NCI-H345 treated with DMSO at 0.1 percent for 48 hours (cell line): ENCODE data around the gene LDAH.

Experiments used
- DNase-seq: peaks from one replicate; lab custom pipeline; 2025; ENCODE audit not compliant: unreplicated experiment; lab: John Stamatoyannopoulos, UW

The LDAH gene

DNA sequence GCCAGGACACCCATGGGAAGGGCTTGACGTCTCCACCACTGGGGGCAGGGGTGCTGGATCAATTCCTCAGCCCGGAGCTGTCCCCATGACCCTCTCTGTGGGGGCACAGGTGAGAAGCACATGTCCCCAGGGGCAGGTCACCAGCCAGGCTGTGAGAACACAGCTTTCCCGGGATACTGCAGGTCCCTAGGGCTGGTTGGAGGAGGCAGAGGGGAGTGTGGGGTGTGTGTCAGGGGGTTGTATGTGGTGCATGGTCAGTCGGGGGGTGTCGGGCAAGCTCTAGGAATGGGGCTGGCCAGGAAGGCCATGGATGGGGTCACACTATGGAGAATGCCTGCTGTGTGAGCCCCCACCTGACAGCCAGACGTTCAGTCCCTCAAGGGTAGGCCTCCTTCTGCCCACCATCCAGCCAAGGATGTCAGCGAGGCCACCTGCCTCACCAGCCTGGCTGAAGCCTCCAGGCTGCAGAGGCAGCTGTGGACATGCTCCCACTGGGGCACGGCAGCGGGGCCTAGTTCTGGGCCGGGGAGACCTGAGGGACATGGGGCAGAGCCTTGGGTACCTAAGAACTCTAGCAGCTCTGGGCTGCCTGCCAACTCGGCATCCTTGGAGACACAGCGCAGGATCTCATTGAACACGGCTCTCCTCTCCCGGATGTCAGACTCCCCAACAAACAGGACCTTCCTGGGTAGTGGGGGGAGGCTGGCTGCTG is 182.3 kb downstream of the LDAH start:
- DNase-seq: no peak

DNA sequence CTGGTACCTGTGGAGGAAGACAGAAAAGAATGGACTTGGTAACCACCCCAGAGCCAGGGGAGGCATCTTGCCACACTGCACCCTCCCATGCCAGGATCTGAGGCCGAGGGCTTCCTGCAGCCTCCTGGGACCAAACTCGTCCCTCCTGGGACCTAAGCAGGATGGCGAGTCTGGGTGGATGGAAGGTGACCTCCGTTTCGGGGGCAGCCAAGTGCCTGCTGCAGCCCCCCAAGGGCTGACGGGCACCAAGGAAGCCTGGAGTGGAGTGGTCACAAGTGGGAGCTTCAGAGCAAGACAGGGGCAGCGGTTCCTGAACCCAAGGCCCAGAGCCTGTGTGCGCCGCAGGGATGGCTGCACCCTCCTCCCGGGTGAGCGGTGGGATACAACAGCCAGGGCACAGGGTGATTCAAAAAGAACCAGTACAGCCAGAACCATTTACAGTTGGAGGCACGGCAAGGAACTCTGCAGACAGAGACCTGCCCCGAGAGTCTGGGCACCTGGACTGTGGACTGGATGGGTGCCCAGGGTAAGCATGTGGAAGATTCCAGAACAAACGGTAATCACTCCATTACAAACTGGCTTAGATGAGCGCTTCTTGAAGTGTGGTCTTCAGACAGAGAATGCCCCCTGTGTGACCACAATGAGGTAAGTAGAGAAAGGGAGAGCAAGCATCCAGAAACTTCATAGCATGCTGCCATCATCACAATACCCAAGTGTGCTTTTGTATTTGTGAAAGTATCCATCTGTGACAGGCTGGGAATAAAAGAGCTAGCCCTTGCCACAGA is 184.1 kb downstream of the LDAH start:
- no peak for DNase-seq

DNA sequence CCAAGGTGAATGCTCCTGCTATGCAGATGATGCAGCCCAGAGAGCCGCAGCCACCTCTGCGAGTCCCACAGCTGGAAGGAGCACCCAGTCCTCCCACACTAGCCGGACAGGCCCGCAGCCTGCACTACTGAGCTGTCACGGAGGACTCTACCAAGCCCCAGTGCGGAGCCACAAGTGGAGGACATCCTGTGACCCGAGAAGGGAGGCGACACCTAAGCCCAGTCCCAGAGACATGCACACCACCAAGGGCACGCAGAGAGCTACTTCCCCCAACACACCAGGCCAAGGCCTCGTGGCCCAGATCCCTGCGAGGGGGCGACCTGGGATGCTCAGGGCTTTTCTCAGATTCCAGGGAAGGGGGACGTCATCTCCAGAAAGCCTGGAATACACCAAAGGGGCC is 184.9 kb downstream of the LDAH start:
- DNase-seq: no peak

DNA sequence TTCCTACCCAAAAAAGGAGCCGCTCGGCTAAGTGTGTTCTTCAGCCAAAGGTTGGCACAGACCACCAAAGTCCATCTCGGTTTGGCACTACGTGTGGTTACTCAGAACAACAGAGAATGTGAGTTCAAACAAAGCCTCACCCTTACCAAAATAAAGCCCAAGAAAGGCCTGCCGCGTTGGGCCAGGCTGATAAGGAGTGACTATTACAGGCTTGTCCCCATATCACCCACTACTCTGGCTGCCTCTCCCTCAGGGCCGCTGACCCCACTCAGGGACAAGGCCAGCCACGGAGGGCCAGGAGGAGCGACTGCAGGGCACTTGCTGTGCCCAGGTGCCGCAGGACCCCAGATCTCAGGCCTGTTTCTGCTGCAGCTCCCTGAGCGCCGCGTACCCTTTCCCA is 185.8 kb downstream of the LDAH start:
- no peak for DNase-seq

DNA sequence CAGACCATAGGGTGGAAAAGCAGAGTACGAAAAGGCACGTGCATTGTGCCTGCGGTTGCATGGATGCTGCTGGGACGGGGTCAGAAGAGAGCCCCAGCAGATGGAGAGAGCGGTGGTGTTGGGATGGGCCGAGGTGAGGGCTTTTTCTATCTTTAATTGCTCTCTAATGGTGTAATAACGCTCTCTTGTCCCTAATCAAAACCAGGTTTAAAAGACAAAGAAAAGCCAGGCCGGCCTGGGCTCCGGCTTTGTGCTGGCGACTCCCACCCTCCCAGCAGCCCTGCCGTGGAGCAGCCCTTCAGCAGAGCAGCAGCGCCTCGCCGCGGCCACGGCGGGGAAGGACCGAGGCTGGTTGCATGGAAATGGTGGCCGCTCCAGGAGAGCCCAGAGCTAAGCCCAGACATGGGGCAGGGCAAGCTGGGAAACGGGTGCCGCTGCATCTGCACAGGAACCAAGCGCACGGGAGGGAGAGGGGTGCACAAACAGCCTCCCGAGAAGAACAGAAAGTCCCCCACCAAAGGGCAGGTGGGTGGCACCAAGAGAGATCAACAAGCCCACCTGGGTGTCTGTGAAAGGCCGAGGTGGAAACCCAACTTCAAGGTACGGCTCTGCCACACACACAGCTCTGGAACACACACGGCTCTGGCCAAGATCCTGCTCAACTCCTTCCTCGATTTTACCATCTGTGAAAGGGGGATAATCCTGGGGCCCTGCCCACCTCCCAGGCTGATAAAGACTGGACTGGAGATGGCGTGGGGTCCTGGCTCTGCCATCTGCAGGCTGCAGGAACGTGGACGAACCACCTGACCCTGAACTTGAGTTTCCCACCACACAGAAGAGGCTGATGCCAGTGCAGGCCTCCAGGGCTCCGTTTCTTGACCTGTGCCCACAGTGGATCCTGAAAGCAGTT is 187.0 kb downstream of the LDAH start:
- DNase-seq: no peak

DNA sequence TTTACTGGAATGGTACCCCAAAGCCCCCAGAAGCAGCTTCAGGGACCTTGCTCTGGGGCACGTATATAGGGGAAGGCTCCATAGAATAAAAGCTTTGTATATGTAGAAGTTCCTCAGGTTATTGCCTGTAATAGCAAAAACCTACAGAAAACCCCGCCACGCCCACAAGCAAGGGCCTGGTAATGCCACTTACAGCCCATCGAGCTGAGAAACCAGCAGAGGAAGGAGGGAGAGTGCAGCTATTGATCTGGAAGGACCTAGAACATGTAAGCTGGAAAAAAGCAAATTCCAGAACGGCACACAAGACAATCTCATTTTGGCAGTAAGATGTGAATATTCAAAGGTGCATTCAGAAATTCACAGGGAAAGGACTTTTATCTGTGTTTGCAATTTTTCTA is 187.8 kb downstream of the LDAH start:
- no peak for DNase-seq

DNA sequence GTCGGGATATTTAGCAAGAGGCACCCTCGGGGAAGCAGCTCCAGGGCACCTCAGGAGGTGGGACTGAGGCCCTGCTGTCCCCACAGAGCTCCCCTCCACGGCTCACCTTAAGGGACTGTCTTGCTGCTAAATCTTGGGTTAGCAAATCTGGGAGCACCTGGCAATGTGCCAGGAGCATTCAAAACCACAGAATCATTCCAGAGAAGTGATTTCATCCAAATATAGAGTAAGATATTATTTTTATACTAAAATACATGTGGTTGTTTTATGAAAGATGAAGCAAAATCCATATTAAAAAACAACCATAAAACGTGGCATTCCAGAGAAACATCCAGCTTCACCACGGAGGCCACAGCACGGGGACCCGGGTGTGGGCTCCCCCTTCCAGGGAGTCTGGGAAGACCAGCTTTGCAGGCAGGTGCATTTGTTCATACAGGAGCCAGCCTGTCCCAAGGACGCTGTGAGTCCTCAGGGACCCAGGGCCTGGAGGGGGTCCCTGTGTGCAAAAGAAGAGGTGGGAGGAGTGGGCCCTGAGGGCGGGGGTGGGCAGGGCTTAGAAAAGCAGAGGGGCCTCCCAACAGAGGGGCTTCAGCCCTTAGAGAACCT is 188.3 kb downstream of the LDAH start:
- DNase-seq: no peak
